GM19023 (cell line): ENCODE data around the gene FOXJ1.
A peak's percentile ranks its signal among the peaks of the same experiment; 100 is the strongest.

Experiments used
- ATAC-seq: cut with Tn5 transposase; IDR thresholded peaks from one replicate; pipeline ENCODE4 v1.9.1; 2021; ENCODE audit warnings: mild to moderate bottlenecking, moderate library complexity; ENCODE audit not compliant: unreplicated experiment

FOXJ1 gene

DNA sequence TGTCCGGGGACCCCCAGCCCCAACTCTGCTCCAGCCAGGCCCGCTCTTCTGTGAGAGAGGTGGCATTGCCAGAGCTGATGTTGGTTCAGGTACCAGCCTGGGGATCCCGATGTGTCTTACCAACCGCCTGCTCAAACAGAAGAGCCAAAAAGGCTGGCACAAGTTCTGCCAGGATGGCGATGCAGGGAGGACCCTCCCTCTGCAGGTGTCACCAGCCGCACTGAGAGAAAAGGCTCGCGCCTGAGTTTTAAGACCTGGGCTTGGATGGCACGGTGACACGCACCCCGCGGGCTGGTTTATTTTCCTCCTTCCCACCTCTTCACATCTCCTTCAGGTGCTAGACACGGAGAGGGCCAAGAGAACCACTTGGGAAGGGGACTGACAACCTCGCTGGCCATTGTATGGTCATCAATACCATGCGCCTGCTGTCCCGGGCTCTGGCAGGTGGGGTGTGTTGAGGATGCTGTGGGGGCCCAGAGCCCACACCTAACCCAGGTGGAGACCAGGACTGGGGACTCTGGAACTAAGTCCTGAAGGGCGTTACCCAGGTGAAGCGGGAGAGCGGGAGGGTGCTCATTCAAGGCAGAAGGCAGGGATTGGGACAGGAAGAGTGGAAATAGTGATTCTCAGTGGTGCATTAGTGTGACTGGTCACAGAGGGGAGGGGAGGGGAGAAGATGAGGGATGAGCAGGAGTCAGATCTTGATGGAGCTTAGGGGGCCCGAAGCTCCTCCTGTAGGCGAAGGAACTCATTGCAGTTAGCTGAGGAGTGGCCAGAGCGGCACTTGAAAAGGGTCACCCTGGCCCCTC lies 16.3 kb downstream of the FOXJ1 start:
- ATAC-seq = no peak

DNA sequence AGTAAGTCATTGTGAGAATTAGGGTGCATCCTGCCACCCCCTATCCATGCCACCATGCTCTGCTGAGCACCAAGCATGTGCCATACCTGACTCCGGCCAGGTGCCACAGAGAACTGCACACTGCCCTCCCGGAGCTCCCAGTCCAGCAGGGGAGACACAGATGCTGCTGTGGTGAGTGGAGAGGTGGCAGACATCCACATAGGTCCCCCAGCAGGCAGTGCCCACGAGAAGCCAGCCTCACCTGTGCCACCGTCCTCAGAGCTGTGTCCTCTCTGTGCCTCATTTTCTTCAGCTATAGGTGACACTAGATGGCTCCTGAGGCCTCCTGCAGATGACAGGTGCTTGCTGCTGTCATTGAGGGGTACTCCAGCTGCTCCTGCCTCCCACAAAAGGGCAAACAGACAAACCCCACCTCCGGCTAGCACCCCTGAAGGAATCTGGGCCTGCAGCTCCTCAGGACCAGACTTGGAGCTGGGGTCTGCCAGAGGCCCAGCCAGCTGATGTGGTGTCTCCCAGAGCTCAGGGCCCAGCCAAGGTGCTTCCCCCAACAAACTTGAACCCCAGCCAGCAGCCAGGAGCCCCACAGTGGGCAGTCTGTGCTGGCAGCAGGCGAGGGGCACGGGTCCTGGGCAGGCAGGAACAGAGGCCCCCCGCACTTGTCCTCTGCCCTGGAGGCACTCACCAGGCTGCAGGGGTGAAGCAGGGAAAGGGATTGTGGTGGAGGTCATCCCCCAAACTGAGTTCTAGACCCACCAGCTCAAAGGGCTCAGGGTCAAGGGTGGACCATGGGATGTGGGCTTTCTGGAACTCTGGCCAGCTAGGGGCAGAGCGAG lies 17.1 kb downstream of the FOXJ1 start:
- no peak for ATAC-seq

DNA sequence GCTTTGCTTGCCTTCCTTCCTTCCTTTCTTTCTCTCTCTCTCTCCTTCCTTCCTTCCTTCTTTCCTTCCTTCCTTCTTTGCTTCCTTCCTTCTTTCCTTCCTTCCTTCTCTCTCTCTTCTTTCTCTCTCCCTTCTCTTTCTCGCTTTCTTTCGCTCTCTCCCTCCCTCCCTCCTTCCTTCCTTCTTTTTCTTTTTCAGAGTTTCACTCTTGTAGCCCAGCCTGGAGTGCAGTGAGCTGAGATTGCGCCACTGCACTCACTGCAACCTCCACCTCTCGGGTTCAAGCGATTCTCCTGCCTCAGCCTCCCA lies 17.9 kb downstream of the FOXJ1 start:
- ATAC-seq = no peak

DNA sequence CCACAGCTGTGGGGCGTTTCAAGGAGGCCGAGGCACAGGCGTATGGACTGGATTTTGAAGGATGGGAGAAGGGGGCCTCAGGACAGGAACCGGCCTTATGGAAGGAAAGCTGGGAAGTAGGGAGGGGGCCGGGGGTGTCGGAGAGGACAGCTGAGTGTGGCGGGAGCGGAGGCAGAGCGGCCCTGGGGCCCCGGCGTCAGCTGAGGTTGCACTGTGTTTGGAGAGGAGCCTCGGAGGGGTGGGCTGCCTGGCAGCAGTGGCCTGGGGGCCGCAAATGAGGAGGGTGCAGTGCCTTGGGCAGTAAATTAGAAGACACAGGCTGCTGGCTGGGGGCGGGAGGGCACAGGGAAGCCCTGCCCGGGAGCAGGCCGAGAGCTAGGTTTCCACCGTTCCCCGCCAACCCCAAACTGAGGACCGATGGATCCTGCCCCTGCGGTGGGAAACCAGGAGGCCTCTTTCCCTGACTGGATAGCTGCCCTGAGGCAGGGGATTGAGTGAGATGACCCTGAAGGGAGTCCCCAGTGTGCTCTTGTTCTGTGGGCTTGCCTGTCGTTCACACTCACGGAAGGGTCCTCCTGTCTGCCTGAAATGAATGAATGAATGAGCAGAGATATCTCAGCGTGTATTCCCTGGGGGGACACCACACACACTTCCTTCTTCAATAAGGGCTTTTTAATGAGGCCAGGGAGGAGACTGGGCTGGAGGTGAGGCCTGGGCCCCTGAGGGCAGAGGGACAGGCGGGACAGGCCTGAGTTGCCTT lies 18.4 kb downstream of the FOXJ1 start:
- ATAC-seq = no peak

DNA sequence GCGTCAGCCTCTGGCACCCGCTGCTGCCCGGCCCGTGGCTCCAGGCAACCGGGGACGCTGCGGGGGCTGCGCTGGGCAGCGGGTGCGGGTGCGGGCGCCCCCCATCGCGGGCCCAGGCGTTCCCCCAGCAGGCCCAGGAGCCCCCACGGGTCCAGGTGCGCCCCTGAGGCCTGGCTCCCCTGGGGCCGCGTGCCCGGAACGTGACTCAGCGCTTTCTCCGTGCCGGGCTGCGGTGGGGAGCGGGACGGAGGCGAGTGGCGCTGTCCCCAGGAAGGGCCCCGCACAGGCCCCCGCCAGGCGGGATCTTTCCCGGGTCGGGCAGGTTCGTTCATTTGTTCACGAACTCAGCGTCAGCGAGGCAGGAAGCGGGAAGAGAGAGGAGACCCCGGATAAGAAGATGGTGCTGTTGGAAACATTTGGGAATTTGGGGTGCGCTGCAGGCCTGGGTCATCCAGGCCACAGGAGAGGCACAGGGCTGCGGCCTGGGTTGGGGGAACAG lies 19.1 kb downstream of the FOXJ1 start:
- no peak for ATAC-seq

DNA sequence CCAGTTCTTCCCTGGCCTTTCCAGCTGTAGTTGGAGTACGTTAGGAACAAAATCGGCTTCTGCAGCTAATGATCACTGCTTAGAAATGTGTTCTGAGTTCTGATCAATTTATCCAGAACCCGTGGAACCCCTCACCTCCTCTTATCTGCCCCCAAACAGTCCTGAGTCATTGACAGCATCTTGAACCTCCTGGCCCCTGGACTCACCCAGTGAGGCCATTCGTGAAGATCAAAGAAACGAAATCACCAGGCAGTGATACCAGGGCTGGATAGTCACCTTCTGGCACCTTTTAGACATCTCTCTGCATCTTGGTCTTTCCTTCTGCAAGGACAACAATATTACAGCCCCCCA lies 20.4 kb downstream of the FOXJ1 start:
- no peak for ATAC-seq

DNA sequence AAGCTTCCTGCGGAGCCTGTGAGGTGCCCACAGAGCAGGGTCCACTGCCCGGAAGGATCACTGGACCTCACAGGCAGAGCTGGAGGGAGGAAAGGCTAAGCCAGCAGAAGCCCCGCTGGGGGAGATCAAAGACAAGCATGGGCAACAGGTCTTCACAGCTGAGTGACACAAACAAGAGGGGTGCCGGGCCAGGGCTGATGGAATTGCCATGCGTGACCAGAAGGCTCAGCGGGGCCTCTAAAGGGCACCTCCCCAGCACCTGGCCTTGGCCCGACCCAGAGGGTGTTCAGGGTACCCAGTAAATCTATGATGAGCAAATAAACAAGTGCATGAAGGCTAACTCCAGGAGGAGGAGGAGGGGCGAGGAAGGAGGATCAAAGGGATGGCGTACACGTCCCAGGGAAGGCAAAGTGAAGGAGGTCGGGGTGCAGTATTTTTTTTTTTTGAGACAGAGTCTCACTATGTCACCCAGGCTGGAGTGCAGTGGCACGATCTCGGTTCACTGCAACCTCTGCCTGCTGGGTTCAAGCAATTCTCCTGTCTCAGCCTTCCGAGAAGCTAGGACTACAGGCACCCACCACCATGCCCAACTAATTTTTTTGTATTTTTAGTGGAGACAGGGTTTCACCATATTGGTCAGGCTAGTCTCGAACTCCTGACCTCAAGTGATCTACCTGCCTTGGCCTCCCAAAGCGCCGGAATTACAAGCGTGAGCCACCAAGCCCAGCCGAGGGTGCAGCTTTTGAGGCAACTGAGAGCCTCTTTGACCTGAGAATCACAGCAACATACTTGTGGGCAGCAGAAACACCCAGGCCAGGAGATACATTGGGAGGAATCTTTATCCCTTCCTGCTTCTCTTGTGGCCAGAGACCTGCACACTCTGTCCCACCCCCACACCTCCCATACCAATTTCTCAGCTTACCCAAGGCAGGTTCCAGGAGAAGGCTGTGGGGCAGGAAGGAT lies 21.4 kb downstream of the FOXJ1 start:
- no peak for ATAC-seq

DNA sequence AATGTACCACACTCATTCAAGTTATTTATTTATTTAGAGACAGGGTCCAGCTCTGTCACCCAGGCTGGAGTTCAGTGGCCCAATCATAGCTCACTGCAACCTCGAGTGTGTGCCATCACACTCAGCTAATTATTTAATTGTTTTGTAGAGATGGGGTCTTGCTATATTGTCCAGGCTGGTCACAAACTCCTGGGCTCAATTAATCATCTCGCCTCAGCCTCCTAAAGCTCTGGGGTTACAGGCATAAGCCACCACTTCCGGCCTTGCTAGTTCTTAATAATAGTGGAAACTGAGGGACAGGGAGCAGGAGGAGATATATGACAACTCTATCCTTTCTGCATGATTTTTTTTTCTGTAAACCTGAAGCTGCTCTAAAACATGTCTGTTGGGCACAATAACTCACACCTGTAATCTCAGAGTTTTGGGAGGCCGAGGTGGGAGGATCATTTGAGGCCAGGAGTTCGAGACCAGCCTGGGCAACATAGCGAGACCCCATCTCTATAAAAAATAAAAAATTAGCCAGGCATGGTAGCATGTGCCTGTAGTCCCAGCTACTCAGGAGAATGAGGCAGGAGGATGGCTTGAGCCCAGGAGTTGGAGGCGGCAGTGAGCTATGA lies 25.8 kb downstream of the FOXJ1 start:
- no peak for ATAC-seq

DNA sequence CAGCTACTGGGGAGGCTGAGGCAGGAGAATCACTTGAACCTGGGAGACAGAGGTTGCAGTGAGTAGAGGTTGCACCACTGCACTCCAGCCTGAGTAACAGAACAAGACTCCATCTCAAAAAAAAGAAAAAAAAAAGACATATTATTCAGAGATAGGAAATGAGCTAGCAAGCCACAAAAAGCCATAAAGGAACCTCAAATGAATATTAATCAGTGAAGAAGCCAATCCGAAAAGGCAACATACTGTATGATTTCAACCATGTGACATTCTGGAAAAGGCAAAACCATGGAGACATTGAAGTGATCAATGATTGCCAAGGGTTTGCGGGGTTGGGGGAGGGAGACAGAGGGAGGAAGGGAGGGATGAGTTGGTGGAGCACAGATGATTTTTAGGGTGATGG lies 29.1 kb downstream of the FOXJ1 start:
- no peak for ATAC-seq

DNA sequence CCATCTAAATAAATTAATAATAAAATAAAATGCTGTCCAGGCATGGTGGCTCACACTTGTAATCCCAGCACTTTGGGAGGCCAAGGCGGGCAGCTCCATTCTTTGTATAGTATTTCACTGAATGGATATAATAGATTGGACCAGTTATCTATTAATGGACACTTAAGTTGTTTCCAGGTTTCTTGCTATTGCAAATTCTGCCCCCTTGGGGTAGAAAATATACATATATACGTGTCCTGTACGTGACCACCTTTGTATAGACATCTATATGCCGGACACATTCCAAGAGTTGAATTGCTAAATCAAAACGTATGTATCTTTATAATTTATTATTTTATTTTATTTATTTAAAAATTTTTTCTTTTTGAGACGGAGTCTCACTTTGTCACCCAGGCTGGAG lies 33.5 kb downstream of the FOXJ1 start:
- ATAC-seq = no peak

DNA sequence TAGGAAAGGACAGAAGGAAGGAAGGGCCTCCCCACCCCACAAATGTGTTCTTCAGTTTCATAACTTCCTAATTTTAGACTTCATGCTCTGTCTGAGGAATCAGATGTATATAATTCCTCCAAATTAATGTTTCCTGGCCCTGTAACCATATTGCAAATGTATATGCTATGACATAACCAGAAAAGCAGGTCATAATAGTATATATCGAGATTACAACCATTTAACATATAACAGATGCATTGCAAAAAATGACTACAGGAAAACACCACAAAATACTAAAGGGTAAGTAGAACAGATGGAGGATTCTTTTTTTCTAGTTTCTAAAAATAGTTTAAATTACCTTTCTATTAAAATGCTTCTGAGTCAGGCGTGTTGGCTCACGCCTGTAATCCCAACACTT lies 34.3 kb downstream of the FOXJ1 start:
- no peak for ATAC-seq

DNA sequence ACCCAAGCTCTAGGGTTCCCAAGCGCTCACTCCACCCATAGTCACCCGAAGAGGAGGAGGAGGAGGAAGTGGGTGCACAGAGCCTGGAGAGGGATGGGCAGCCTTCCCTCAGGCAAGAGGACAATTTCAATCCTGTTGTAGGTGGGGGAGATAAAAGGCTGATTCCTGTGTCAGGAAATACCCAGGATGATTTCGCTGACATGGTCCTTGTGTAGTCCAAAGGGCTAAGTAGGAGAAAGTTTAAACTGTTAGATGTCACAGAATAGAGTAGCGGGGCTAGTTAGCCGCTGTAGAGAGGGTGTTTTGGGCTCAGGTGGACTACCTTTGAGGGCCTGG lies 36.2 kb downstream of the FOXJ1 start:
- ATAC-seq = no peak

DNA sequence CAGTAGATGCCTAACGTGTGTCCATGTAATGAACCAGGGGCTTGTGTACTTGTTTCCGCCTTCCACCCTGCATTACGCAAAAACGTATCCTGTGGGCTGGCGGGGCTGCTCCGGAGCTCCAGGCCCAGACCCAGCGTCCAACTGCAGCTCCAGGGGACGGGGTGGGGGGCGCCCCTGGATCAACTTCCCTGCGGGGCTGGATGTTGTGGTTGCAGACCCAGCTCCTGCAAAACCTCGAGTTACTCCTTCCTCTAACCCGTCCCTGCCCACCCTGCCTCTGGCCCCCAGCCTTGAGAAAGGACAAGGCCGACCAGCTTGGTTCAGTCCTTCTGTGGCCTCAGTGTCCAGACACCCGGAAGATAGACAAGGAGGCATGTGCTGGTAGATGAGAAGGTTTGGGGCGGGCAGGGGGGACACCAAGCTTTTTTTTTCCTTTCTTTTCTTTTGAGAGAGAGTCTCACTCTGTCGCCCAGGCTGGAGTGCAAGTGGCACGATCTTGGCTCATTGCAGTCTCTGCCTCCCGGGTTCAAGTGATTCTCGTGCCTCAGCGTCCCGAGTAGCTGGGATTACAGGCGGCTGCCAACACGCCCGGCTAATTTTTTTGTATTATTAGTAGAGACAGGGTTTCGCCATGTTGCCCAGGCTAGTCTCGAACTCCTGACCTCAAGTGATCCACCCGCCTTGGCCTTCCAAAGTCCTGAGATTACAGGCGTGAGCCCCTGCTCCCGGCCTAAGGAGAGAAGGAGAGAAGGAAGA lies 36.7 kb downstream of the FOXJ1 start:
- no peak for ATAC-seq

DNA sequence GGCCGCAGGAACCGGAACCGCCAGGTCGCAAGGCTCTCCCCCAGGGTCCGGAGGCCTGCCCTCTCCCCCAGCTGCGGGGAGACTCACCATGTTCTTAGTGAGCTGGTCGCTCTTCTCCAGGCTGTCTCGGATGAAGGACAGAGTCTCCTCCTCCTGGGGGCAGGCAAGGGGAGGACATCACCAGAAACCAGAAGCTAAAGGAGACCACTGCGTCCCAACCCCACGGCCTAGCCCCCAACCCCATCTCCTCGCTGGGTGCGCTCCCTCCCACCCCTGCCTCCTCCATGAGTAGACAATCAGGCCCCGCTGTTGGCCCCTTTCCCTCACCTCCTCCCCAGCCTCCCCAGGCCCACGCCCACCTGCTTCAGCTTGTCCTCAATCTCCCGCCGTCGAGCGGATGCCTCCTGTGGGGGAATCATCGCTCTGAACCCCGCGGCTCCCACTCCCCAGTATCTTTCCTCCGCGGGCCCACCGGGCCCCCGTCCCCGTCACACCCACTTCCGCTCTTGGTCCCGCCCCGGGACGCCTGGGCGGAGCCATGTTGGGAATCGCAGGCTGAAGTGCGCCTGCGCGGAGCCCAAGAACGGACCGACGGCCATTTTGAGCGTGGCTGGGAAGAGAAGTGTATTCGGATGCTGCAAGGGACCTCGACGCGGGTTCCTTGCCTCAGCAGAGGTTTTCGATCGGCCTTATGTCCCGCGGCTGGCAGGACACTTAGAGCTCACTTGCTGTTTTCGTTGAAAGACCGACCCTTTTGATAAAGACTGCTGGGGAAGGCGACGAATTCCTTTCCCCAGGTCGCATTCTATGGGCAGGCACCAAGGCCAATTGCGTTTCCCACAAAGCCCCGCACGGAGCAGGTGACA lies 37.5 kb downstream of the FOXJ1 start, which contains the start of gene EXOC7:
Gene EXOC7 (minus strand): TSS at position 514 of the 866 bp plus-strand sequence. CDS start 95 bp downstream, at position 419.
- peak; percentile 74 for ATAC-seq

DNA sequence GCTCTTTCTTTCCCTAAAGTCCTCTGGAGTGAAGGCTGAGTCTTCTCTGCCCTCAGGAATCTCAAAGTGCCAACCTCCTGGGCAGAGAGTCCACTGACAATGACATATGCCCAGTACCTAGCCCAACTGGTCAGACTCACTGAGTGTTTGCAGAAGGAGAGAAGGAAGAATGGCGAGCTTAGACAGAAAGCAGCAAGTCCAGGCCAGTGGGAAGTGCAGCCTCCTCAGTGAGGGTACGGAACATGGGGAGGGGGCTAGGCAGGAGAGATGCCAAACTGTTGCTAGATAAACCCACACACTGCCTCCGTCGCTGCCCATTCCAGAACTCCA lies 38.1 kb downstream of the FOXJ1 start:
- ATAC-seq = no peak

DNA sequence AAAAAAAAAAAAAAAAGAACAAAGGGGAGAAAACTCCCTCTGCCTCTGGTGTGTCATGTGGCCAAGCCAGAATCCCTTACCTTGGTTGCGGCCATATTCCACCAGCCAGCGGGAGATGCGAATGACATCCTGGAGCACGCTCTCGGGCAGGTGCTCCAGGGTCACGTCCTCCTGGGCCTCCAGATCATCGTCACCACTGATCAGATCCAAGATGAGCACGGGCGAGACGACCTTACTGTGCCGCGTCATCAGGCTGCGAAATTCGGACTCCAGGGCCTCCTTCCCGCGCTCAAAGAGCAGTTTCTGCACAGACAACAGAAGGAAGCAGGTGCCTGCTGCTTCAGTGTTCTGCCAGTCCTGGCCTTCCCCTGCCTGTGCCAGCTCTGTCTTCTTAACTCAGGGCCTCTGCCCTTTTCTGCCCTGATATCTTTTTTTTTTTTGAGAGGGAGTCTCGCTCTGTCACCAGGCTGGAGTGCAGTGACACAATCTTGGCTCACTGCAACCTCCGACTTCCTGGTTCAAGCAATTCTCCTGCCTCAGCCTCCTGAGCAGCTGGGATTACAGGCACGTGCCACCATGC lies 43.2 kb downstream of the FOXJ1 start:
- ATAC-seq = no peak

DNA sequence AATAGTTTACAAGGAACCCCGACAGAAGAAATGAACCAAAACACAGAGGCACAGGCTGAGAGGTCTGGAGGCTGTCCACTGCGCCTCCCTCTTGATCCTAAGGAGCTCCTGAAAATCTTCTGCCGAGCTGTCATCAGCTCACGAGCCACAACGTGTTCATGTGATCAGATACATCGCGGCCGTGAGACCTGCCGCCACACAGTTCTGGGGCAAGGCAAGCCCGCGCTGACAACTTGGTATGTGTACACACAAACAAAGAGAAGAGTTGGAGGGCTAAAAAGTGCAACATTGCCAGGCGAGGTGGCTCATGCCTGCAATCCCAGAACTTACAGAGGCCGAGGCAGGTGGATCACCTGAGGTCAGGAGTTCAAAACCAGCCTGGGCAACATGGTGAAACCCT lies 45.1 kb downstream of the FOXJ1 start:
- ATAC-seq = no peak

DNA sequence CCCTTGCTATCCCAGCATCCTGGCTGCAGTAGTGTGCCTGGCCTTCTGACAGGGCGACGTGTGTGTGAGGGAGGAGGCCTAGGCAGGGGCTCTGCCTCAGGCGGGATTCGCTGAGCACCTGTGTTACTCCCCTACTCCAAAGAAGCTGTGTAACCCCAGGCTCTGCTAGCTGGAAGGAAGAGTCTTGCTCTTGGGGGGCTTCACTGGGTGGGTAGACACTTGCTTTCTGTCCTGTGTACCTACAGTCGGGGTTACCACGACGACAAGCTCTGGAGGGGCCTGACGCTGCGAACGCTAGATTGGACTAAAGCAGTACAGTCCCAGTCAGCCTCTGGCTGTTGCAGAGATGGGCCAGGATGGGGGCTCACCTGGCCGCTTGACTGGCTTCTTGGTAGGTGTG lies 47.0 kb downstream of the FOXJ1 start:
- no peak for ATAC-seq
